H1 (cell line): ENCODE results near the gene CLDN12. TPM values are rescaled to one million over a fixed set of nuclear protein-coding genes. Genes with fewer than 3 reads are reported as not detected.

Experiments
- CTCF ChIA-PET: fragments of 300-600 bp; sonication (Branson Sonifier 250); formaldehyde crosslinking; loops from one replicate; lab custom pipeline; 2021; ENCODE audit not compliant: partially characterized antibody; lab: Charles Lee
- POLR2A ChIA-PET: fragments of 300-600 bp; sonication (Branson Sonifier 250); formaldehyde crosslinking; loops from one replicate; lab custom pipeline; 2021; ENCODE audit warnings: inconsistent platforms; ENCODE audit not compliant: partially characterized antibody; lab: Charles Lee
- DNase-seq, 2 experiments: peaks; one replicate each; pipeline versions ENCODE4 v3.0.0 to v3.0.0-alpha.2; 2010 to 2022; ENCODE audit warnings: low spot score in 2 of 2, low read depth in 1 of 2, mixed read lengths in 1 of 2
- FAIRE-seq: peaks from 2 replicates; lab custom pipeline; 2011; peaks lifted over from hg19 to GRCh38; lab: Jason Lieb, UNC
- H2AFZ ChIP-seq: 2 replicates; pipeline ENCODE4 v1.8.1; 2012; ENCODE audit warnings: low read length, inconsistent platforms
- H2AK5ac ChIP-seq: 2 replicates; pipeline ENCODE4 v1.6.1; 2013; ENCODE audit warnings: low read depth, low read length
- H2BK120ac ChIP-seq: replicated peaks from 2 replicates; pipeline ENCODE3; 2013; ENCODE audit warnings: low read depth, low read length, inconsistent platforms
- H2BK12ac ChIP-seq: 2 replicates; pipeline ENCODE4 v1.6.1; 2013; ENCODE audit warnings: low read depth, low read length
- H2BK15ac ChIP-seq: 2 replicates; pipeline ENCODE4 v1.6.1; 2013; ENCODE audit warnings: low read length
- H2BK20ac ChIP-seq: 2 replicates; pipeline ENCODE4 v1.6.1; 2013; ENCODE audit warnings: low read length
- H2BK5ac ChIP-seq: 2 replicates; pipeline ENCODE4 v1.6.1; 2013; ENCODE audit warnings: low read depth, low read length
- H3K14ac ChIP-seq: 2 replicates; pipeline ENCODE4 v1.6.1; 2013; ENCODE audit warnings: inconsistent platforms; ENCODE audit not compliant: insufficient read length
- H3K18ac ChIP-seq: 2 replicates; pipeline ENCODE4 v1.6.1; 2013; ENCODE audit warnings: low read length; ENCODE audit errors: extremely low read depth
- H3K23ac ChIP-seq: 2 replicates; pipeline ENCODE4 v1.6.1; 2013; ENCODE audit warnings: inconsistent platforms; ENCODE audit not compliant: insufficient read length
- H3K23me2 ChIP-seq: 2 replicates; pipeline ENCODE4 v1.6.1; 2013; ENCODE audit warnings: low read depth, low read length
- H3K27ac ChIP-seq: 2 replicates; pipeline ENCODE4 v1.6.1; 2011; ENCODE audit warnings: low read depth, low read length, inconsistent platforms
- H3K27me3 ChIP-seq, 4 experiments: replicated peaks in 1 of 4; 1 replicate in 1 of 4; 2 replicates in 3 of 4; pipeline versions ENCODE4 v1.6.1 to v1.8.1; 2011 to 2013; ENCODE audit warnings: low read length in 3 of 4, mild to moderate bottlenecking in 3 of 4, inconsistent platforms in 2 of 4, mixed read lengths in 2 of 4, moderate library complexity in 1 of 4; ENCODE audit not compliant: control insufficient read depth in 3 of 4, insufficient read depth in 3 of 4; ENCODE audit errors: extremely low read depth in 1 of 4
- H3K36me3 ChIP-seq, 4 experiments: 2 replicates each; pipeline versions ENCODE4 v1.6.1 to v1.8.1; 2011 to 2013; ENCODE audit warnings: mild to moderate bottlenecking in 4 of 4, low read length in 3 of 4, moderate library complexity in 2 of 4, control low read depth in 1 of 4, inconsistent platforms in 1 of 4; ENCODE audit not compliant: insufficient read depth in 4 of 4, control insufficient read depth in 2 of 4
- H3K4ac ChIP-seq: replicated peaks from 2 replicates; pipeline ENCODE3; 2013; ENCODE audit warnings: low read length, low read depth, mixed read lengths, inconsistent platforms; ENCODE audit not compliant: insufficient read length
- H3K4me1 ChIP-seq, 4 experiments: replicated peaks in 1 of 4; 1 replicate in 1 of 4; 2 replicates in 3 of 4; pipeline versions ENCODE4 v1.6.1 to v1.8.1; 2011 to 2013; ENCODE audit warnings: low read length in 3 of 4, inconsistent platforms in 2 of 4, mixed read lengths in 1 of 4; ENCODE audit not compliant: insufficient read depth in 4 of 4, control insufficient read depth in 3 of 4
- H3K4me2 ChIP-seq, 2 experiments: 2 replicates each; pipeline versions ENCODE4 v1.6.1 to v1.8.1; 2011 to 2013; ENCODE audit warnings: low read depth in 2 of 2, low read length in 2 of 2, control low read depth in 1 of 2, inconsistent platforms in 1 of 2, mild to moderate bottlenecking in 1 of 2; ENCODE audit not compliant: insufficient read depth in 1 of 2
- H3K4me3 ChIP-seq, 4 experiments: fragments of 200-600, 300-600 bp in 1 of 4; sonication (generic), shearing (Covaris generic), sonication (Bioruptor Twin) in 1 of 4; 2 replicates each; pipeline versions ENCODE4 v1.5.1 to v1.8.1; 2011 to 2016; ENCODE audit warnings: low read length in 4 of 4, low read depth in 3 of 4, control low read depth in 2 of 4, inconsistent platforms in 2 of 4, mild to moderate bottlenecking in 2 of 4, mixed read lengths in 1 of 4, moderate library complexity in 1 of 4; ENCODE audit not compliant: insufficient read depth in 2 of 4; ENCODE audit errors: extremely low read depth in 1 of 4
- H3K56ac ChIP-seq: replicated peaks from 2 replicates; pipeline ENCODE3; 2013; ENCODE audit warnings: low read depth, mild to moderate bottlenecking, mixed read lengths, low read length, inconsistent platforms; ENCODE audit not compliant: insufficient read length
- H3K79me1 ChIP-seq: 2 replicates; pipeline ENCODE4 v1.6.1; 2013; ENCODE audit warnings: low read depth, low read length, control low read depth
- H3K79me2 ChIP-seq, 2 experiments: 2 replicates each; pipeline versions ENCODE4 v1.6.1 to v1.8.1; 2012 to 2013; ENCODE audit warnings: low read length in 2 of 2, mild to moderate bottlenecking in 2 of 2, inconsistent platforms in 1 of 2; ENCODE audit not compliant: insufficient read depth in 2 of 2, control insufficient read depth in 1 of 2
- H3K9ac ChIP-seq, 4 experiments: replicated peaks in 1 of 4; 1 replicate in 1 of 4; 2 replicates in 3 of 4; pipeline versions ENCODE4 v1.6.1 to v1.8.1; 2011 to 2013; ENCODE audit warnings: low read depth in 3 of 4, low read length in 3 of 4, control low read depth in 2 of 4, mild to moderate bottlenecking in 2 of 4, moderate library complexity in 2 of 4, inconsistent platforms in 1 of 4; ENCODE audit errors: extremely low read depth in 1 of 4
- H3K9me3 ChIP-seq, 2 experiments: 2 replicates each; pipeline versions ENCODE4 v1.6.1 to v1.8.1; 2012 to 2013; ENCODE audit warnings: mild to moderate bottlenecking in 2 of 2, moderate library complexity in 2 of 2, control low read depth in 1 of 2, inconsistent platforms in 1 of 2, low read depth in 1 of 2, low read length in 1 of 2, mixed read lengths in 1 of 2; ENCODE audit not compliant: insufficient read depth in 2 of 2
- H4K20me1 ChIP-seq, 2 experiments: replicated peaks in 1 of 2; 2 replicates each; pipeline versions ENCODE3 to v1.8.1; 2011 to 2013; ENCODE audit warnings: inconsistent platforms in 2 of 2, low read length in 2 of 2, mild to moderate bottlenecking in 1 of 2; ENCODE audit not compliant: insufficient read depth in 2 of 2, control insufficient read depth in 1 of 2
- H4K5ac ChIP-seq: 2 replicates; pipeline ENCODE4 v1.6.1; 2013; ENCODE audit warnings: low read length, low read depth, mixed read lengths, inconsistent platforms; ENCODE audit not compliant: insufficient read length
- H4K8ac ChIP-seq: 2 replicates; pipeline ENCODE4 v1.8.0; 2013; ENCODE audit warnings: mild to moderate bottlenecking, moderate library complexity, low read length, inconsistent platforms; ENCODE audit not compliant: insufficient read depth; ENCODE audit errors: extremely low read depth
- H4K91ac ChIP-seq: replicated peaks from 2 replicates; pipeline ENCODE3; 2013; ENCODE audit warnings: low read length, mixed read lengths, inconsistent platforms; ENCODE audit not compliant: insufficient read length
- WGBS, 2 experiments: shearing (Covaris generic) in 1 of 2; methylation state at CpG; one replicate each; pipeline versions ENCODE4 v1.1.6 to v1.1.7; 2013 to 2015; ENCODE audit warnings: low lambda C conversion rate in 2 of 2, mixed read lengths in 2 of 2, inconsistent platforms in 1 of 2, low coverage in 1 of 2, missing lambda C conversion rate in 1 of 2; ENCODE audit not compliant: insufficient replicate concordance in 2 of 2, insufficient coverage in 1 of 2, insufficient read length in 1 of 2; ENCODE audit errors: extremely low coverage in 1 of 2, missing lambda C conversion rate in 1 of 2; 5-methylcytosine and 5-hydroxymethylcytosine counted together
- polyA plus RNA-seq, 7 experiments: library from polyadenylated mRNA; depleted of rRNA in 3 of 7; stranded (reverse) in 5 of 7; unstranded in 2 of 7; fragments of >200 nt in 5 of 7; fragments of 200-250 nt in 2 of 7; gene quantifications; 1 replicate in 5 of 7; 2 replicates in 1 of 7; 4 replicates in 1 of 7; pipeline versions ENCODE4 v1.2.1 to v1.2.3, GENCODE V29; 2011 to 2013; ENCODE audit warnings: missing spikeins in 2 of 7, mixed read lengths in 2 of 7
- total RNA-seq: library from RNA; stranded (reverse); fragmentation: NEBNext Ultra II Directional; extraction: Animal tissue kit (Norgen Biotek cat#: 25700); gene quantifications from 2 replicates; pipeline ENCODE4 v1.2.1, GENCODE V29; 2021

Gene CLDN12
- total and polyA plus RNA-seq, 2 of the 8 experiments (the other 6 are each of a cell fraction or from before 2014, with no cell fraction given): 49.2 to 127 TPM

DNA sequence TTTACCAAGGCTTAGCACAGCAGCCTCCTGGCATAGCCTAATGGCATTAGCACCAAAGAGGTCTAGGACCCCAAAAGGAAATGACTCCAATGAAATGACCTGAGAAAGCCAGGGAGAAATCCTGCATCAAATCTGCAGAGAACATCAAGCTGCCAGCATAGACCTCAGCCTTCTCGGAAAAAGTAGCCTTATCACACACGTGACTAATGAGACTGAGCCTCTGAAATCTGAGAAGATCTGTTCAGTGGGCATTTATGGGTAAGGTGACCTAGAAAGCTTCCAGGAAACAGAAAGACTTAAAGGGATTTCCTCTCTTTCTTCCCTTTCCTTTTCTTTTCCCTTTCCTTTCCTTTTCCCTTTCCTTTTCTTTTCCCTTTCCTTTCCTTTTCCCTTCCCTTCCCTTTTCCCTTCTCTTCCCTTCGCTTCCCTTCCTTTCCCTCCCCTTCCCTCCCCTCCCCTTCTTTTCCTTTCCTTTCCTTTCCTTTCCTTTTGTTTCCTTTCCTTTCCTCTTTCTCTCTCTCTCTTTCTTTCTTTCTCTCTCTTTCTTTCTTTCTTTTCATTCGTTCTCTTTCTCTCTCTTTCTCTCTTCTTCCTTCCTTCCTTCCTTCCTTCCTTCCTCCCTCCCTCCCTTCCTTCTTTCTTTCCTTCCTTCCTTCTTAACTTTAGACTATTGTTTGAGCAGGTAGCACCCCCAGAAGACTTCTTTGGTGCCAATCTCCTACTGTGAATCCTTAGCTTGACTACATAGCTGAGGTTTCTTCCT is 43.1 kb downstream of the CLDN12 start:
- no peak overlapping the region for H2AK5ac ChIP-seq
- no peak overlapping the region for H4K5ac ChIP-seq
- H3K9me3 ChIP-seq: no peaks in the 10 kb centered on the region
- H2BK5ac ChIP-seq: no peak overlapping the region
- no peak overlapping the region for H3K14ac ChIP-seq
- no peak overlapping the region for H4K91ac ChIP-seq
- H3K56ac ChIP-seq: no peak overlapping the region
- no peak overlapping the region for H2BK12ac ChIP-seq
- H3K4me1 ChIP-seq: no peaks in the 10 kb centered on the region
- ChIA-PET CTCF (interaction anchor here (0.7 to 3.3 kb wide), 4 partner anchors 9 to 636 kb away, joined by 3 to 16 read pairs (median 3); no protein-coding TSS in a partner anchor), POLR2A (no interaction called here)
- no peak overlapping the region for H2BK20ac ChIP-seq
- FAIRE-seq (no peak), DNase-seq (no peak)
- no peak overlapping the region for H2AFZ ChIP-seq
- no peak overlapping the region for H2BK15ac ChIP-seq
- no peak overlapping the region for H3K4ac ChIP-seq
- H3K4me3 ChIP-seq: no peak overlapping the region
- 73% methylated on average over 4 of the region's 4 CpGs; no CpG with 5 or more reads in 1 of the 2 experiments for WGBS, 2 experiments
- H3K23me2 ChIP-seq: no peaks in the 10 kb centered on the region; the same call in 1 of the 2 replicates
- no peaks in the 10 kb centered on the region for H3K36me3 ChIP-seq
- no peak overlapping the region for H3K4me2 ChIP-seq
- H3K18ac ChIP-seq: no peak overlapping the region
- no peaks in the 10 kb centered on the region for H3K79me1 ChIP-seq
- H3K9ac ChIP-seq: no peak overlapping the region
- no peaks in the 10 kb centered on the region for H4K20me1 ChIP-seq
- H3K27me3 ChIP-seq: no peaks in the 10 kb centered on the region
- no peak overlapping the region for H2BK120ac ChIP-seq
- H3K23ac ChIP-seq: no peak overlapping the region
- H3K79me2 ChIP-seq: no peaks in the 10 kb centered on the region
- H3K27ac ChIP-seq: no peak overlapping the region
- no peak overlapping the region for H4K8ac ChIP-seq
